ENCODE data around the gene CCDC149. TPM values are rescaled to one million over a fixed set of nuclear protein-coding genes. Genes with fewer than 3 reads are reported as not detected.

The CCDC149 gene
- total and polyA plus RNA-seq, 2 donors (not counting 3 experiments of a cell fraction or from before 2014, with no cell fraction given): 7.8 to 11.3 TPM

DNA sequence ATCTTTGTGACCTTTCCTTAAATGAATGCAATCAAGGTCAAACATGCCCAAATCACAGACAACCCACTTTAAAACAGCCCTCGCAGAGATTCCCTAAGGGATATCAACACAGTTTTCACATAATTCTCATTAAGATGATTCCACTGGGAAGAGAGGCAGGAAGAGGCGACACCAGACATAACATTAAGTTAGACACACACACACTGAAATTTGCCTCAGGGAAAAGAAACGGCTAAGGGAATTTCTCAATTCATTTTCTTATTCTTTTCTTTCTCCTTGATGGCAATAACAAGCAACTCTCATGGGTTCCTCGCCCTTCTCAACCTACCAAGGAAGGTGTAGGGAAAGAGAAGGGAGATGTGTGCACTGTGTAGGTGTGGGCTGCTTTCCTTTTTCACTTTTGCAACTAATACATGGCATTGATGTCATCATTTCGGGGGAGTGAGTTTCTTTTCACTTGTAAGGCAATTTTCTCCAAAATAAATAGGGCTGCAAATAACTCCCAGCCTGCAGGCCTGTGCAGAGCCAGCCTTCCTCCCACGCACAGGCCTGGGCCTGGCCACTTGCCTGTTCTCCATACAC, 76.1 kb downstream of the CCDC149 start:
- Histone ChIP-seq H3K27ac (ENCODE audit: insufficient read depth, low read depth, low read length) (no peak overlapping the region), H4K20me1 (replicated peaks; ENCODE audit: control insufficient read depth, extremely low read depth, insufficient read depth, low read length) (no peaks in the 10 kb centered on the region), H3K4me1 (ENCODE audit: control insufficient read depth, extremely low read depth, insufficient read depth, low read length) (no peaks in the 10 kb centered on the region), H3K9me1 (replicated peaks; ENCODE audit: control insufficient read depth, extremely low read depth, insufficient read depth, low read length) (no peaks in the 10 kb centered on the region), H3K79me2 (ENCODE audit: control insufficient read depth, insufficient read depth, low read length) (no peaks in the 10 kb centered on the region), H2AFZ (ENCODE audit: low read depth, low read length) (no peak overlapping the region), H3K4me2 (ENCODE audit: insufficient read depth, low read length) (no peak overlapping the region), H3K36me3 (ENCODE audit: control insufficient read depth in 2 of 2, extremely low read depth in 1 of 2, insufficient read depth in 2 of 2, low read length in 2 of 2) (no peaks in the 10 kb centered on the region), H3K9me3 (replicated peaks; ENCODE audit: control insufficient read depth, insufficient read depth, low read length) (no peaks in the 10 kb centered on the region), H3K9ac (replicated peaks; ENCODE audit: extremely low read depth, insufficient read depth, low read length) (no peak overlapping the region), H3K4me3 (replicated peaks in 1 of 3; ENCODE audit: insufficient read depth in 1 of 3, low read depth in 1 of 3, low read length in 3 of 3) (no peak overlapping the region), H3K27me3 (ENCODE audit: control insufficient read depth in 2 of 2, insufficient read depth in 2 of 2, low read length in 2 of 2) (no peaks in the 10 kb centered on the region)
- intact Hi-C loops (cut with micrococcal nuclease): no loop called here
- DNase-seq (ENCODE audit: low read depth, low spot score) (no peak), FAIRE-seq (no peak)
- dilution Hi-C loops (cut with MboI; ENCODE audit: extremely low pct_ligation_motif_present, low sequenced_read_pairs): no loop called here
- ChIA-PET CTCF (no interaction called here), POLR2A (no interaction called here)
- TF ChIP-seq, protein P1, sequence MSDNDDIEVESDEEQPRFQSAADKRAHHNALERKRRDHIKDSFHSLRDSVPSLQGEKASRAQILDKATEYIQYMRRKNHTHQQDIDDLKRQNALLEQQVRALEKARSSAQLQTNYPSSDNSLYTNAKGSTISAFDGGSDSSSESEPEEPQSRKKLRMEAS (IDR thresholded peaks at IDR 0.05; ENCODE audit: insufficient read depth, insufficient read length): no peak
- TF ChIP-seq MYC (IDR thresholded peaks at IDR 0.05; ENCODE audit: low read depth, low read length) (no peak), FOS (IDR thresholded peaks at IDR 0.05; ENCODE audit: borderline replicate concordance, insufficient read depth, low read length) (no peak), JUN (IDR thresholded peaks at IDR 0.05; ENCODE audit: borderline replicate concordance, insufficient read depth, insufficient read length, low read depth) (no peak), POLR2AphosphoS5 (IDR thresholded peaks at IDR 0.05; ENCODE audit: insufficient read depth, low read depth, low read length) (no peak)
- BruUV-seq (replicated peaks): no TSS peak

DNA sequence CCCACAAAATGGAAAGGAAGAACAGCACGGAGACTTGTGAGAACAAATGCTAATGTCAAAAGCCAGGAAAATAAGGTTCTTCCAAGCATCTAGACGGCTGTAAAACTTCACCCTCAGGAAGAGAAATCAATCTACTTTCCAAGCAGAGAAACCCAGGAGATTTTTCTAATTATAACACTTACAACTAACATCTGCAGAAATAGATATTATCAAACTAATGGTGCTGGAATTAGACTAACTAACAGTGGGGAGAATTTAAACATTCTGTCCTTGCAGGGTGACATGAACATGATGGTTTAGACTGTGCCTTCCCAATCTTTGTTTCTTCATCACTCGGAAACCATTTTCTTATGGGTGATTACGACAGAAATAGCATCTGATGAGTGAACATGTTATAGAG, 77.1 kb downstream of the CCDC149 start:
- H3K9me3 ChIP-seq (replicated peaks; ENCODE audit: control insufficient read depth, insufficient read depth, low read length): no peaks in the 10 kb centered on the region
- H2AFZ ChIP-seq (ENCODE audit: low read depth, low read length): no peak overlapping the region
- TF ChIP-seq FOS (IDR thresholded peaks at IDR 0.05; ENCODE audit: borderline replicate concordance, insufficient read depth, low read length) (no peak), POLR2A (IDR thresholded peaks at IDR 0.05; ENCODE audit: low read depth, low read length) (no peak), MYC (IDR thresholded peaks at IDR 0.05; ENCODE audit: low read depth, low read length) (no peak), GATA2 (IDR thresholded peaks at IDR 0.05; ENCODE audit: insufficient read depth, insufficient read length, low read depth, low read length) (no peak), EZH2 (IDR thresholded peaks at IDR 0.05; ENCODE audit: borderline replicate concordance, low read depth, low read length, severe bottlenecking) (no peak), JUN (IDR thresholded peaks at IDR 0.05; ENCODE audit: borderline replicate concordance, insufficient read depth, insufficient read length, low read depth) (no peak), POLR2AphosphoS5 (IDR thresholded peaks at IDR 0.05; ENCODE audit: insufficient read depth, low read depth, low read length) (no peak)
- TF ChIP-seq, protein P2, sequence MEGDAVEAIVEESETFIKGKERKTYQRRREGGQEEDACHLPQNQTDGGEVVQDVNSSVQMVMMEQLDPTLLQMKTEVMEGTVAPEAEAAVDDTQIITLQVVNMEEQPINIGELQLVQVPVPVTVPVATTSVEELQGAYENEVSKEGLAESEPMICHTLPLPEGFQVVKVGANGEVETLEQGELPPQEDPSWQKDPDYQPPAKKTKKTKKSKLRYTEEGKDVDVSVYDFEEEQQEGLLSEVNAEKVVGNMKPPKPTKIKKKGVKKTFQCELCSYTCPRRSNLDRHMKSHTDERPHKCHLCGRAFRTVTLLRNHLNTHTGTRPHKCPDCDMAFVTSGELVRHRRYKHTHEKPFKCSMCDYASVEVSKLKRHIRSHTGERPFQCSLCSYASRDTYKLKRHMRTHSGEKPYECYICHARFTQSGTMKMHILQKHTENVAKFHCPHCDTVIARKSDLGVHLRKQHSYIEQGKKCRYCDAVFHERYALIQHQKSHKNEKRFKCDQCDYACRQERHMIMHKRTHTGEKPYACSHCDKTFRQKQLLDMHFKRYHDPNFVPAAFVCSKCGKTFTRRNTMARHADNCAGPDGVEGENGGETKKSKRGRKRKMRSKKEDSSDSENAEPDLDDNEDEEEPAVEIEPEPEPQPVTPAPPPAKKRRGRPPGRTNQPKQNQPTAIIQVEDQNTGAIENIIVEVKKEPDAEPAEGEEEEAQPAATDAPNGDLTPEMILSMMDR (IDR thresholded peaks at IDR 0.05; ENCODE audit: extremely low read depth in 1 of 2, insufficient read depth in 1 of 2, low read depth in 1 of 2, low read length in 2 of 2): no peak
- TF ChIP-seq, protein P1 (IDR thresholded peaks at IDR 0.05; ENCODE audit: insufficient read depth, insufficient read length): no peak
- FAIRE-seq (no peak), DNase-seq (ENCODE audit: low read depth, low spot score) (no peak)
- no peaks in the 10 kb centered on the region for H3K4me1 ChIP-seq (ENCODE audit: control insufficient read depth, extremely low read depth, insufficient read depth, low read length)
- no peaks in the 10 kb centered on the region for H3K79me2 ChIP-seq (ENCODE audit: control insufficient read depth, insufficient read depth, low read length)
- no peaks in the 10 kb centered on the region for H4K20me1 ChIP-seq (replicated peaks; ENCODE audit: control insufficient read depth, extremely low read depth, insufficient read depth, low read length)
- intact Hi-C loops (cut with micrococcal nuclease) (no loop called here), dilution Hi-C loops (cut with MboI; ENCODE audit: extremely low pct_ligation_motif_present, low sequenced_read_pairs) (no loop called here)
- H3K9me1 ChIP-seq (replicated peaks; ENCODE audit: control insufficient read depth, extremely low read depth, insufficient read depth, low read length): no peaks in the 10 kb centered on the region
- no peak overlapping the region for H3K9ac ChIP-seq (replicated peaks; ENCODE audit: extremely low read depth, insufficient read depth, low read length)
- no peaks in the 10 kb centered on the region for H3K27me3 ChIP-seq (ENCODE audit: control insufficient read depth in 2 of 2, insufficient read depth in 2 of 2, low read length in 2 of 2)
- CTCF ChIA-PET: no interaction called here
- POLR2A ChIA-PET: no interaction called here
- no peak overlapping the region for H3K4me2 ChIP-seq (ENCODE audit: insufficient read depth, low read length)
- no peak overlapping the region for H3K4me3 ChIP-seq (replicated peaks in 1 of 3; ENCODE audit: insufficient read depth in 1 of 3, low read depth in 1 of 3, low read length in 3 of 3)
- no peaks in the 10 kb centered on the region for H3K36me3 ChIP-seq (ENCODE audit: control insufficient read depth in 2 of 2, extremely low read depth in 1 of 2, insufficient read depth in 2 of 2, low read length in 2 of 2)
- BruUV-seq (replicated peaks): no TSS peak
- no peak overlapping the region for H3K27ac ChIP-seq (ENCODE audit: insufficient read depth, low read depth, low read length)

Measured in endothelial cell of umbilical vein (primary cell).